DOHH2 (cell line): ENCODE data around the gene MRPL27.

Source experiments
- H3F3A ChIP-seq: fragments of 200-600 bp; sonication (generic), shearing (Covaris generic); 2 replicates; pipeline ENCODE4 v1.6.0; 2016; ENCODE audit warnings: antibody characterized with exemption, mild to moderate bottlenecking; ENCODE audit not compliant: control insufficient read depth, insufficient read depth
- H3K27ac ChIP-seq: fragments of 200-600 bp; sonication (generic); 2 replicates; pipeline ENCODE4 v1.5.1; 2014; ENCODE audit warnings: low read depth, mild to moderate bottlenecking, low read length, moderate library complexity
- H3K27me3 ChIP-seq: fragments of 200-600 bp; sonication (generic); 2 replicates; pipeline ENCODE4 v1.6.1; 2014; ENCODE audit warnings: mild to moderate bottlenecking, low read length, mixed read lengths; ENCODE audit not compliant: control insufficient read depth
- H3K36me3 ChIP-seq: fragments of 200-600 bp; sonication (generic); 2 replicates; pipeline ENCODE4 v1.6.1; 2014; ENCODE audit warnings: mild to moderate bottlenecking, low read length, moderate library complexity, mixed read lengths; ENCODE audit not compliant: control insufficient read depth
- H3K4me1 ChIP-seq: fragments of 200-600 bp; sonication (generic); 2 replicates; pipeline ENCODE4 v1.6.1; 2014; ENCODE audit warnings: mild to moderate bottlenecking, low read length, mixed read lengths; ENCODE audit not compliant: control insufficient read depth
- H3K4me2 ChIP-seq: fragments of 200-600 bp; sonication (generic); 2 replicates; pipeline ENCODE4 v1.6.0; 2014; ENCODE audit warnings: mild to moderate bottlenecking, low read length, moderate library complexity
- H3K4me3 ChIP-seq: fragments of 200-600 bp; sonication (generic); 2 replicates; pipeline ENCODE4 v1.5.1; 2014; ENCODE audit warnings: mild to moderate bottlenecking, low read length, mixed read lengths
- H3K79me2 ChIP-seq: fragments of 200-600 bp; sonication (generic); 2 replicates; pipeline ENCODE4 v1.6.1; 2014; ENCODE audit warnings: mild to moderate bottlenecking, low read length, mixed read lengths; ENCODE audit not compliant: control insufficient read depth
- H3K9me2 ChIP-seq: fragments of 200-600 bp; sonication (generic); replicated peaks from 2 replicates; pipeline ENCODE4 v1.6.1; 2014; ENCODE audit warnings: mild to moderate bottlenecking, low read length, mixed read lengths; ENCODE audit not compliant: control insufficient read depth
- H3K9me3 ChIP-seq: fragments of 200-600 bp; sonication (generic); 2 replicates; pipeline ENCODE4 v1.6.1; 2014; ENCODE audit warnings: antibody characterized with exemption, low read length, mixed read lengths; ENCODE audit not compliant: control insufficient read depth, insufficient read depth
- H4K20me1 ChIP-seq: fragments of 200-600 bp; sonication (generic); 2 replicates; pipeline ENCODE4 v1.6.0; 2014; ENCODE audit warnings: low read depth, mild to moderate bottlenecking, antibody characterized with exemption, low read length, moderate library complexity; ENCODE audit not compliant: control insufficient read depth, insufficient read depth
- CTCF ChIP-seq: fragments of 200-600 bp; sonication (generic); IDR thresholded peaks from one replicate; pipeline ENCODE4 v1.5.1; 2014; ENCODE audit warnings: antibody characterized with exemption, mild to moderate bottlenecking, low read depth, low read length; ENCODE audit not compliant: poor library complexity, severe bottlenecking
- EZH2phosphoT487 ChIP-seq: fragments of 200-600 bp; sonication (generic); IDR thresholded peaks from 2 replicates; pipeline ENCODE4 v1.6.1; 2017; ENCODE audit warnings: borderline replicate concordance, mild to moderate bottlenecking, antibody characterized with exemption, low read length, moderate library complexity, mixed read lengths

The MRPL27 gene

GRCh38 chr17:50365649-50366393 is 7.2 kb downstream of the MRPL27 start:
- Histone ChIP-seq H3K9me2 (no peaks in the 10 kb centered on the region), H3K9me3 (no peaks in the 10 kb centered on the region), H3K4me3 (no peak overlapping the region), H3K27me3 (no peaks in the 10 kb centered on the region), H3K4me1 (no peaks in the 10 kb centered on the region), H3K27ac (no peak overlapping the region), H3K36me3 (peaks cover 62% of the 10 kb centered on the region), H3F3A (peaks cover 4% of the 10 kb centered on the region), H4K20me1 (no peaks in the 10 kb centered on the region), H3K4me2 (no peak overlapping the region), H3K79me2 (peaks cover 5% of the 10 kb centered on the region)
- TF ChIP-seq EZH2phosphoT487 (no peak), CTCF (no peak)

- no peak overlapping the region for H3K27ac ChIP-seq
- H3K9me3 ChIP-seq: no peaks in the 10 kb centered on the region
- H3K4me2 ChIP-seq: no peak overlapping the region
- no peak overlapping the region for H3K4me3 ChIP-seq
- H3K36me3 ChIP-seq: peaks cover 56% of the 10 kb centered on the region
- H3K79me2 ChIP-seq: no peaks in the 10 kb centered on the region
- H3K9me2 ChIP-seq: no peaks in the 10 kb centered on the region
- no peaks in the 10 kb centered on the region for H4K20me1 ChIP-seq
- H3K4me1 ChIP-seq: no peaks in the 10 kb centered on the region
- H3K27me3 ChIP-seq: no peaks in the 10 kb centered on the region
- H3F3A ChIP-seq: peaks cover 4% of the 10 kb centered on the region
- TF ChIP-seq CTCF (no peak), EZH2phosphoT487 (no peak)
Observed at GRCh38 chr17:50365165-50365564, 7.8 kb downstream of the MRPL27 start.

GRCh38 chr17:50364715-50365114 is 8.3 kb downstream of the MRPL27 start:
- no peak for TF ChIP-seq EZH2phosphoT487
- TF ChIP-seq CTCF: no peak
- no peaks in the 10 kb centered on the region for H3K9me2 ChIP-seq
- H3F3A ChIP-seq: peaks cover 4% of the 10 kb centered on the region
- H3K4me1 ChIP-seq: no peaks in the 10 kb centered on the region
- peaks cover 51% of the 10 kb centered on the region for H3K36me3 ChIP-seq
- H3K79me2 ChIP-seq: no peaks in the 10 kb centered on the region
- H3K9me3 ChIP-seq: no peaks in the 10 kb centered on the region
- H3K27me3 ChIP-seq: no peaks in the 10 kb centered on the region
- H4K20me1 ChIP-seq: no peaks in the 10 kb centered on the region
- H3K27ac ChIP-seq: no peak overlapping the region
- H3K4me3 ChIP-seq: no peak overlapping the region
- no peak overlapping the region for H3K4me2 ChIP-seq
